ENCODE data around the gene CITED2. TPM values are rescaled to one million over a fixed set of nuclear protein-coding genes. Genes with fewer than 3 reads are reported as not detected.
A peak's percentile ranks its signal among the peaks of the same experiment; 100 is the strongest.

The CITED2 gene
- total RNA-seq, 1 experiment from 2014 or later = 282 TPM

DNA sequence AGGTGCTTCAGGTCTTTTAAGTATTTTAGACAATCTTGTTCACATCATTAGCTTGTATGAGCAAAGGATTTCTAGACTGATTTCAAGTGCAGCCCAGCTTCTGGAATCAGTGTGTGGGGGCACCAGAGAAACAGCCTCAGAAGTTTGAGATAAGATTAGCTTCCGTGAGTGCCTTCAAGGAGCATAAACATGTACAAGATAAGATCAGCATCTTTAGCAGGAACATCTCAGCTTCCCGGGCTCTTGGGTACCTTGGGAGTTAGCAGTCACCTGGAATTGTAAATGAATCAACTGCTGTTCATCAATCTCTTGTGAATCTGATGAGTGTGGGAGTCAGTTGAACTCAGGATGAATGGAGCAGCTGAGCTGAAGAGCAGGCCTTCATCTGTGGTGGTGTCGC, 12.0 kb upstream of the CITED2 start:
- no peak for DNase-seq (ENCODE audit: low read depth)

DNA sequence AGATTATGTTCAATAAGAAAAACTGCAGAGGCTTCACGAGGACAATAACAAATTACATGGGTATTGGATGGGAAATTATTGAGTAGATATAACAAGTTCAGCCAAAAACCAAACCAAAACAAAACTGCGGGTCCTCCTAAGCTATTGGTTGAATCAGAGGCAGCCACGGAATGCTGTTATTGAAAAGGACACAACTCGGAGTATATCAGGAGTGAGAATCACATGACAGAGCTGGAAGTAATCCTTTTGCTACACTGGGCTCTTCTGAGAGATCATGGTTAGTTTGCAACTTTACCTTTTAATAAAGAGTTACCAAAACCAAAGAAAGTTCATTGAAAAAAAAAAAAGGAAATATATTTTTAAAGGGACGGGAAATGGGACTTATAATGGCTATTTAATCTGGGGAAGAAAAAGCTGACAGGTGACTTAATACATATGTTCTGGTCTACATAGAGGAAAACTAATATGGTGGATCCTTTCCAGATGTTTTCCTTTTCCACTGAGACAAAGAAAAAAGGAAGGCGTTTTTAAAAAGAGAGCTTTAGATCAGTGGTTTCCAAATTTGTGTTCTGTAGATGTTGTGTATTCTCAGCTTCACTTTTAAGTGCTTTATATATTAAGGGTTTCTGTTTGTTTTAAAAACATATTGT, 6.9 kb upstream of the CITED2 start:
- DNase-seq (ENCODE audit: low read depth) = no peak

DNA sequence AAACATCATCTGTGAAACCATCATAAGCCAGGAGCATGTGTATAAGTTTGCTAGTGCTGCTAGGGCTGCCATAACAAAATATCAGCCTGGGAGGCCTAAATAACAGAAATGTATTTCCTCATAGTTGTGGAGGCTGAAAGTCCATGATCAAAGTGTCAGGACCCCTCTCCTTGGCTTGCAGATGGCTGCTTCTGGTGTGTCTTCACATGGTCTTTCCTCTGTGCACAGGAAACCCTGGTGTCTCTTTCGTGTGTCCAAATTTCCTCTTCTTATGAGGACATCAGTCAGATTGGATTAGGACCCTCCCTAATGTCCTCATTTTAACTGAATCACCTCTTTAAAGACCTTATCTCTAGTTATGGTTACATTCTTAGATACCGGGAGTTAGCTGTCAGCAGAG, 6.2 kb upstream of the CITED2 start:
- DNase-seq (ENCODE audit: low read depth) = no peak

DNA sequence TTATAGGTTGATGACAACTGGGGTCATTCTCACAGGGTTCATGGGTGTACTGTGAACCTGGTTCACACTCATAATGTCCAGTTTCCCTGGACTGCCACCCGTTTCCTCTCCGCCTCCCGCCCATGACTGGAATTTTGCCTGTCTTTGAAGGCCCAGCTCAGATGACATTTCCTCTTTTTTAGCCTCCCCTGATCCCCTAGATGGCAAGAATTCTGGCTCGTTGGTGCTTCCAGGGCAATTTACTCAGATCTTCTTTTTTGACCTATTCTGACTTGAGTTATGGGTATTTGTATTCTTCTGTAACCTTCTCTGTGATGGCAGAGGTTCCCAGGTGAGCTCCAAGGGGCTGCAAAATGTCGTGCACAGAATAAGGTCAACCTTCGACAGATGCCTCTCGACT, 5.7 kb upstream of the CITED2 start:
- no peak for DNase-seq (ENCODE audit: low read depth)

DNA sequence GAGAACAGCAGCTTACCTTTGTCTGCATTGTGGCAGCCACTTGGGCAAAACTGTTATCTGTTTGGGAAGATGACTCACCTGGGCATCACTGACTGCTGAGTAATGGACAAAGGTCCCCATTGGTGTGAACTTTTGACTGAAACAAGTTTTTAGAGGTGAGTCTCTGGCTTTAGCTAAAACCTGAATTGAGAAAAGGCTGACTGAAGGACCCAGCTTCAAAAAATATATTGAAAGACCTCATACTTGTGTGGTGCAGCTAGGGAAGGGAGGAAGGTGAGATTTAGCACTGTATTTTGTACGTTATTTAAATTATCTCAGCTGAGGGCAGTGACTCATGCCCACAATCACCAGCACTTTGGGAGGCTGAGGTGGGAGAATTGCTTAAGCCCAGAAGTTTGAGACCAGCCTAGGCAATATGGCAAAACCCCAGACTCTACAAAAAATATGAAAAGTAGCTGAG, 4.5 kb upstream of the CITED2 start:
- peak; percentile 91 for DNase-seq (ENCODE audit: low read depth)

DNA sequence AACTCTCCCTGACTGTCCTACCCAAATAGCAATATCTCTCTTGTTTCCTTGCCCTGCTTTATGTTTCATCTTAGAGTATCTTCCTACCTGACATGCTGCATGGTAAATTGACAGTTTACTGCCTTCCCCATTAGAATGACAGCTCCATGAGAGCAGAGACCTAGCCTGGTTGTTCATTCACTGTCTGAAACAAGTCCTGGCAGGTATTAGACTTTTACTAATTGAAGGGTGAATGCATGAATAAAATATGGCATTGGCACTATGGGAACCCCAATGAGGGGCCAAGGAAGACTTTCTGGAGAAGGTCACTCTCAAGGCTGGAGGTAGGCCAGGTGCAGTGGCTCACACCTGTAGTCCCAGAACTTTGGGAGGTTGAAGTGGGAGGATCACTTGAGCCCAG, 3.8 kb upstream of the CITED2 start:
- no peak for DNase-seq (ENCODE audit: low read depth)

DNA sequence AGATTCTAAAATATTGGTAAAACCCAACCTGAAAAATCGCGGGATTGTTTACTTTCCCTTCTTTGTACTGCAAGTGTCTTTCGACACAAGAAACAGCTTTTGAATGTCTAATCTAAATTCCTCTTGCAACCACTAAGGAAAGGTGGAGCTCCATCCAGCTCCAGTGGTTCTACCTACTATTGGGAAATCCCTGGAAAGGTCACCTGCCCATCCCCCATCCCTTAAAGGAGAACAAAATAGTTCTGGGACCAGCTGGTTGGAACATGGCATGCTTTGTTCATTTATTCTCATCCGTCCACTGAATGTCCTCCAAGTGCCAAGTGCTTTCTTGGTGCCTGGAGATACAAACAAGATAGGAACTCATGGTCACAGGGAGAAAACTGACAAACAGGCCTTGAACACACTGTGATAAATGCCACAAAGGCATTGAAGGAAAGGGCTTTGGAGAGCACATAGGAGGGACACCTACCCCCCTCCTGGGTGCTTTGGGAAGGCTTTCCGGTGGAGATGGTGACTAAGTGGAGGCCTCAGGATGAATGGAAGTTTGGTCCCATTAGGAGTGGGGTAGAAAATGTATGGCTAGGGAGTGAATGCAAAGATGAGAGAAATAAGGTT, 2.3 kb upstream of the CITED2 start:
- peak; percentile 91 for DNase-seq (ENCODE audit: low read depth)

DNA sequence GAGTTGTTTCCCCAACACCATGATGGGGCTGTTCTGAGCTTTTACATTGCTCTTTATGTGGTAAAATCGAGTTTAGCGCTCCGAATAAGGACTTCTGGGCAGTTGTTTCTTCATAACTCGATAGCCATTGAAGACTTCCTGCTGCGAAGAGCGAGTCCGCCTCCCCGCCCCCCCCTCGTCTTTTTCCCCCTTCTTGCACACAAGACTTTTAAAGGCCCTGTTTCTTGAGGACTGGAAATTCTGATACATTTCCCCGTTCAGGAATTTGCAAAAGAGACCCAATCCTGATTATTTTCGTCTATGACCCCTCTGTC, 1.5 kb upstream of the CITED2 start:
- peak; percentile 67 for DNase-seq (ENCODE audit: low read depth)

DNA sequence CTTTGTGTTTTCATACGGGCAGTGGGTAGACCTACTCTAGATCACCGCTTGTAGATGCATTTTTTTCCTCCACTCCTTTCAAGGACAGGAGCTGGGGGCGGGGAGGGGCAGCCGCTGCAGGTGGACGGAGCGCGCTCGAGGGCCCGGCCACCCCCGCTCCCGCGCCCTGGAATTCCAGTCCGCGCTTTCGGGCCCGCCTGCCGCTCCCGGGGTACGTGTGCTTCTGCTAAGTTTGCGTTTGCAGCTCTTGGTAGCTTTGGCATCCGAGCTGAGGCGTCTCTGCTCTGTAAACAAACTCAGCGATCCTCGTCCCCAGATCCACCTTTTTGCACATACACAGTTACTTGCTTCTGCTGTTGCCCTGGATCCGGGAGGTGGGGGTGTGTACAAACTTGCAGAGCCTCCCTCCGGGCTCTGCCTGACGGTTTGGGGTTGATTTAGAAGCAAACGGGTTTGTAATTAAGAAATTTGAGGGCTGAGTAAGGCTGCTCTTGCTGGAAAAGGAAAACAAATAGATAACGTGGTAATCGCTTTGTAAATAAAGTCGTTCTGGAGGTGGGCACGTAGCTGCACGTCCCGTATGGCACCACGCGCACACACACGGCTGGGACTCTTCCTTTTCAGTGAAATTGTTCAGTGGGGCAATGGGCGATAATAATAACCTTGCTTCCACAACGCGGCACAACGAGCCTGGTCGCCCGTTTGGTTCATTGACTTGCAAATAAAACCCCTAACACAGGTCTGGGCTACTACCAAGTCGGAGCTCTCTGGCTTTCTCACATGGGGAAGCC, 973 bp upstream of the CITED2 start:
- DNase-seq (ENCODE audit: low read depth) = peak; percentile 100

DNA sequence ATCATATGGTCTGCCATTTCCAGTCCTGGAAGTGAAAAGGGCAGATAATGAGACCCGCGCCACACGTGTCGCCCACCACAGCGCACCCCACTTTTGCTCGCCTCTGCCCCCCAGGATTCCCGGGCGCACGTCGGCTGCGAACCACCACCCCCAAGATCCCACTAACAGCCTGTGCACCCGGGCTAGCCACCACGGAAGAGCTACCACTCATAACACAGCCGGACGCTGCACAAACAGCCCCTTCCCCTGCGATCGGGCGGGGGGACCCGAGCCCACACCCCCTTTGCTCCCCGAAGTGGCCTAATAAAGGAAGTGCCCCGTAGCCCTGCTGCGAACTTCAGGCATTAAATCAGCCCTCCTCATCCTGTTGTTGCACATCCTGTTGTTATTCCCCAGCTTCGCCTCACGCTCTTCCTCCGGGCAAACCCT, 506 bp downstream of the CITED2 start:
- DNase-seq (ENCODE audit: low read depth) = no peak

DNA sequence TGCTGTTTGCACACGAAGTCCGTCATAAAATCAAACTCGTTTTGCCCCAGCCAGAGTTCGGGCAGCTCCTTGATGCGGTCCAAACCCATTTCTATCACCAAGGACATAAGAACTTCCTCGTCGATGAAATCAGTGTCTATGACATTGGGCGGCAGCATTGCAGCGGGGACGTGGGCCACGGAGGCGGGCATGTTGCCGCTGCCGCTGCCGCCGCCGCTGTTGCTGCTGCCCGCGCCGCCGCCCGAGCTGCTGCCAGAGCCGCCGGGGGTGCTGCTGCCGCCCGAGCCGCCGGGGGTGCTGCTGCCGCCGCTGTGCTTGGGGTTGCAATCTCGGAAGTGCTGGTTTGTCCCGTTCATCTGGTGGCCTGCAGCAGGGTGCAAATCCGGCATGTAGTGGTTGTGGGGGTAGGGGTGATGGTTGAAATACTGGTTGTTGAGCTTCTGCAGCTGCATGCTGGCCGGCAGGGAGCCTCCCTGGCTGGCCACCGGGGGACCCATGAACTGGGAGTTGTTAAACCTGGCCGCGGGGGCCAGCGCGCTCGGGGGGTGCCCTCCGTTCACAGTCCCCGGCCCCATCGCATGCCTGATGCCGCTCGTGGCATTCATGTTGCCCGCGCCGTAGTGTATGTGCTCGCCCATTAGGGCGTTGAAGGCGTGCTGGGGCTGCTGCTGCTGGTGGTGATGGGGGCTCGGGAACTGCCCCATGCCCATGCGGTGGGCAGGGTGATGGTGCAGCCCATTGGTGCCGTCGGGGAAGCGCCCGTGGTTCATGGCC, 1.1 kb downstream of the CITED2 start:
- peak; percentile 52 for DNase-seq (ENCODE audit: low read depth)

DNA sequence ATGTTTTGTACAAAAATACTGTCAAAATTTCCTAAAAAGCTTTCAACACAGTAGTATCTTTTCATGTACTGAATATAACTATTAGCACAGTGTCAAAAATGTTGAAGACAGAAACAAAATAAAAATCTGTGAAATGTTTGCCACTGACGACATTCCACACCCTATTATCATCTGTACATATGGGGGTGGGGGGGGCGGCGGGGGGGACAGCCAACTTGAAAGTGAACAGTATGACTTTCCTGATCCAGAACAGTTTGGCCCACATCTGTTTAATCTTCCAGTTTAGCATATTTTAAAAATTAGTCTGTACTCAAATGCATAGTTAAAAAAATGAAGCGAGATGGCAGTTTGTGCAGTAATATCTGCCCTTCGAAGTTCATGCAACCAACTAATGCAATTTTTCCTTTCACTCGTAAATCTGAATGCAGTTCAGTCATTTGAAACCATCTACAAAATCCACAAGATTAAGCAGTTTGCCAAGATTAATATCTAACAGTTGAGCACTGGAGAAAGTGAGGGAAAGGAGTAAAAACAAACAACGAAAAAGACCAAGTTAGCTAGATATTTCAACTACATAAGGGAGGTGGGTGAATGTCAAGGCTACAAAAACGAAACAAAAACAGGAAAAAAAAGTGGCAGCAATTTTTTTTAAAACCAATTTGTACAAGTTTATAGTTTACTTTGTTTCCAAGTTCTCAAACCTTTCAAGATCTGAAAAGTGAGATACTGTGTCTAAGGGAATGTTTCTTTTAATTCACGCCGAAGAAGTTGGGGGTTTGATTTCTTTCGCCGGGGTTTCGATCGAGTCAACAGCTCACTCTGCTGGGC, 1.9 kb downstream of the CITED2 start:
- peak; percentile 29 for DNase-seq (ENCODE audit: low read depth)

DNA sequence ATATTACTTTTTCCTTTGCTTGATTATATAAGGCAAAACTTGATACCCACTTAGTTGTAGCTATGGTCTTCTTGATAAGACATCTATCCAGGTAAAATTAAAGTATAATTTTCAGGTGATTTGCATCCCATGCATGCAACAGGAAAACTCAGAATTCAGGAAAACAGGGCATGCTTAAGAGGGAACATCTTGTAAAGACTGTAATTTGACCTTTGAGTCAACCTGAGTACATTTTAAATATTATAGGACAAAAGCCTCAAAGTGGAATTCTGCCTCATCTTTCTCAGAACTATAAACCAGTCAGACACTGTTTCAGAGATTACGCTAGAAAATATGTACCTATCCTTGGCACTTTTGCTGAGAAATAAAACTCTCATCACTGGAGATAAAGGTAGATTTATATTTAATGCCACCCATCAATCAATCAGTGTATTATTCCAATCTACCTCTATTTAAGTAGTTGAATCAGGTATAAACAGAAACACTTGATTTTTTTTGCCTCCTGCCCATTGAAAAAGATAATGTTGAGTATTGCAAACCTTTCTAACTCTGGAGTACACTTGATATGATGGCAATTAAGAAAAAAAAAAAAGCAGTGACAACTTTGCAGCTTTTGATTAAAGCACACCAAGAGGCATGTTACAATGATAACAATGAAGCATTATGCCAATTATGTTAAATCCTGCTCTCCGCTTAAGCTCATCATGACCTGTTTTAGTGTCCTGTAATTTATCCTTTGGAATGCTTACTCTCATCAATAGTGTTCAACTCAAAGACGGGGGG, 2.8 kb downstream of the CITED2 start:
- peak; percentile 54 for DNase-seq (ENCODE audit: low read depth)

DNA sequence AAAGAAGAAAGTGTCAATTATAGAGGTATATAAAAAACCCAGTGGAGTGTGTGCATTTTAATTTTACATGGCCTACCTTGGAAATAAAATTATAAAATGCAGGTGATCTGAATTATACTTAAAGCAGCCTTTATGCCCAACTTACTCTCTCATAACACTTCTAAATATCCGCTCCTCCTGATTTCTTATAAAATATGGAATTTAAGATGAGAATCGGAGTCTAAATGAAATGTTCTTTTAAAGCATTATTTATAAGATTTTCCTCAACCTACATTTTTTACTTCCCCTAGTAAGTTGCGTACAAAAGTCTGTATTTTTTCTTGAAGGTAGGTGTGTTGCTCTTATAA, 3.5 kb downstream of the CITED2 start:
- DNase-seq (ENCODE audit: low read depth) = no peak

DNA sequence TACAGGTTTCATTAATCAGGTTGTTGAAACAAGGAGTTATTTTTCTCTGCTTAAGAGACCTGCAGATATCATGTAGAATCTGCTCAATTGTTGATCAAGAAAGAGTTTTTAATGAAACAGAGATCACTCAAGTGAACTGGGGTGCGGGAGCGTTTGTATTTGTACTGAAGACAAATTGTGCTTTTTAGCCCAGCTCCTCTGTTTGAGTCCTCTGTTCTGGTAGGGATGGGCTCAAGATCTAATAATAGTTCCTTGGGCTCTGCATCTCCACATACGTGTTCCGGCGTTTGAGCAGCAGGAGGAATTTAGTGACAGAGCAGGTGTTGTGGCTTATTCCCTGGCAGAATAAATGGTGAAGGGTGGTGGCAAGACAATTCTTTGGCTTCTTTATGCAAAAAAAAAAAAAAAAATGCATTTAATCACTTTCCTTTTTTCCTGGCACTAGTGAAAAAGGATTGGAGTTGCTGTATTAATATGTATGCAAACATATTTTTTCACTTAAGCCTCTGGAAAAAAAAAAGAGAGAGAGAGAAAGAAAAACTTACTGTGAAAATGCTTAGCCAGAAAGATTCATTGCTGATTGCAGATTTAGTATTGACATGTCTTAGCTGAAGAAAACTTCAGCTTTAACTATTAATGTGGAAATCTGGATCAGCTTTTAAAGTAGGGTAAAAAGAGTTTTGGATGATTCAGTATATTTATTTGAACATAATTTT, 4.0 kb downstream of the CITED2 start:
- DNase-seq (ENCODE audit: low read depth) = peak; percentile 82

DNA sequence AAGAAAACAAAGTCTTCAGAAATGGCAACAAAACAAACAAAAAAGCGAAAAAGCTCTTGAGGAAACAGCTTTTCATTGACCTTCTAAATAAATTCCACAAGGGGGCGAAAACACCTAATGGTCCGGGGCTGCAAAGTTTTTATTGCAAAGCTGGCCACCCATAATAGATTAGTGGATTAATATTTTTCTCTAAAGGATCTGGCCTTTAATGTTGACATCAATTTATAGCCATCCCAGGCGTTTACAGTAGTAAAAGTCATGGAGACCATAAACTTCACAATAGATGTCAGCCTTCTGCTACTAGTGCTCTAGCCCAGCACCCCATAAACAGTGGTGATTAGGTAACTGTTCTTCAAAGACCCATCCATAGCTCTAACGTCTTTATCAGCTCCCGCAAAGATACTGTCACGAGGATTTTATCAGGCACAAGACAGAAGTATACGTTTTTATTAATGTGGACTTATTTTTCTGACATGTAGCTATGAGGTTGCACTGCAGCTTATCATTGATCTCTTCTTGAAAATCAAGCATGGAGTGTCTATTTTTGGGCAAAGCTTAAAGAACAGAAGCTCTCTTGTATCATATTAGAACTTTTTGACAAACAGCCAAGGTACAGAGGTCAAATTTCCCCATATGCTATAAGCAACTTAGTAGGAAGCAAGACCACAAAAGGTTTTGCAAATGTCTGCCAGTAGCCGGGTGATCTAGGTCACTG, 4.7 kb downstream of the CITED2 start:
- peak; percentile 80 for DNase-seq (ENCODE audit: low read depth)

DNA sequence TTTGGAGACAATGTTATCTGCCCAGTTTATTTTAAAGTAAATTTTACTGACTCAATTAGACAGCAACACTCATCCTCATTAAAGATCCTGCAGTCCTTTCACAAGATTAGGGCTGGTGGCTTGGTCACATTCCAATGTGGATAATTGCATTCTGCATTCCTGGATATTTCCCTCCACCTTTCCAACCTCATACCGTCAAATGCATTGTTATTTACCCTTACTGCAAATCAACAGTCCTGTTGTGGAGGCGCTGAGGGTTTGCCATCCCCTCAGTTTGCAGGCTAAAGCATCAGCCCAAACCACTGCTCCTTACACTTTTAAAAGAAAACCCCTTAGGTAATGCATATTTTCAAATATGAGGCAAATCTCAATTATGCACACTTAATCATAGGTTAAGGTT, 5.4 kb downstream of the CITED2 start:
- peak; percentile 71 for DNase-seq (ENCODE audit: low read depth)

DNA sequence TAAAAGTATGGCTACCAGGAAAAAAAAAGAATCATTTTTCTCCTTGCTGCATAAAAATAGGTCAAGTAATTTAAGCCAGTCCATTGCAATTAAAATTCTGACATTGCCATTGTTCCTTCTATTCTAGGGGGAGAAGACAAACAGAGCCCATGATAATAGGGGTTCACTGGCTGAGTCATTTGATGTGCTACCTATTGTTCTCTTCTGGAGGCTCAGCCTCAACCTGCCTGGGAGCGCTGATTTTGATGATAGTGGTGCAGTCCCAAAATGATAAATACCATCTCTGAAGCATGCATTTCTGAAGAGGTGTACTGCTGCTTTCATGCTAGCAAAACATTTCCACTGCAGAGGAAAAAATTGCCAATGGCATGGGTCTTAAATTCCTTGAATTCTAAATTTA, 5.8 kb downstream of the CITED2 start:
- no peak for DNase-seq (ENCODE audit: low read depth)

DNA sequence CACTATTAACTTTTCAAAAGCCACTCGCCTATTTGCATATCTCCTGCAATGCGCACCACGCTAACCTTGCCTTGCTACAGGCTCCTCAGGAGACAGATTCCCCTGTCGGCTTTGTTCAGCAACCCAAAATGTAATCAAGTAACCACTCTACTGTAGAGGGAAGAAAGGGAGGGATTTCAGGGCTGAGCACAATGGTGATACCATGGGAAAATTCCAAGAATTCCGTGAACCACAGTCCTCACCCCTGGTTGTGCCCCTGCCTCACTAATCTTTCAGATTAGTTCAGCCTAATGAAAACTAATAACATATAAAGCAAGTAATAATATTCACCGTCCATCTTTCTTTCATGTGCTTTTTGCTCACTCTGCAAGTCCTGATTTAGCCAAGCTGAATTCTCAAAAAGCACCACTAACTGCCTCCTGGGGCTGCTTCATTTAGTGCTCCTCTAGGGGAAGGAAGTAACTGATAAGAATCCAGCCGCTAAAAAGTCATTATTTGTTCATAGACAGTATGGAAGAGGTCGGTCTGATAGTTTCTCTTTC, 6.6 kb downstream of the CITED2 start:
- DNase-seq (ENCODE audit: low read depth) = peak; percentile 34

Measured in M059J (cell line).